GM19238 (cell line): ENCODE results near the gene FAAP24.
"Not testable (repeated sequence)": the region's sequence is repeated elsewhere in the genome, so short reads cannot be mapped to it uniquely, and the experiment has no call there.

Experiments
- DNase-seq: peaks from one replicate; pipeline ENCODE4 v3.0.0; 2011; ENCODE audit warnings: low spot score; ENCODE audit not compliant: insufficient read length

The FAAP24 gene

GRCh38 chr19:32971715-32972540, at the start of gene FAAP24, which contains the start of gene CEP89:
FAAP24 (plus strand) TSS chr19:32972242; CDS start chr19:32973197, 955 bp downstream.
CEP89 (minus strand) TSS chr19:32971958; CDS start chr19:32971874, 84 bp downstream.
- DNase-seq = peak; percentile 97

- DNase-seq = no peak
These were observed 47.8 kb upstream of the FAAP24 start for GRCh38 chr19:32924200-32924599.

- DNase-seq = no peak
These were observed 43.2 kb upstream of the FAAP24 start for GRCh38 chr19:32928806-32929205.

- DNase-seq = no peak
These were observed 41.5 kb upstream of the FAAP24 start for GRCh38 chr19:32930567-32930966.

- DNase-seq = no peak
These were observed 38.5 kb upstream of the FAAP24 start for GRCh38 chr19:32933571-32933970.

- no peak for DNase-seq
These were observed 36.4 kb upstream of the FAAP24 start for GRCh38 chr19:32935629-32936028.

DNA sequence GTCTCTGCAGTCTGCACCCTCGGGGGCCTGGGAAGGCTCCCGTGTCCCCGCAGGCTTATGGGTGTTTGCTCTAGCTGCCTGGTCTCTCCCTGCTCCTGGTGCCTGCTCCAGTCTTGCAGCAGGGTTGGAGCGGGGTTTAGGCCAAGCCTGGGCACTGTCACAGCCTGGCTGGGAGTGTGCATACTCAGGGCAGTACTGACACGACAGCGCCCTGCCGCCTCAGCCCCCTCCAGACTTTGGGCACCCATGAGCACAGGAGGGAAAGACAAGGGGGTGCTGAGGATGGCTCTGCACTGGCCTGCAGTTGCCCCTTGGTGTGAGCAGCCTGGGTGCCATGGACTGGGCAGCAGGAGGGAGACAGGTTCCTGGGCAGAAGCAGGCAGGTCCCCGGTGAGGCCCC, 36.0 kb upstream of the FAAP24 start:
- DNase-seq = no peak

GRCh38 chr19:32941273-32941672, 30.8 kb upstream of the FAAP24 start:
- not testable (repeated sequence) for DNase-seq

- DNase-seq = no peak
These were observed 26.8 kb upstream of the FAAP24 start for GRCh38 chr19:32945260-32945659.

DNA sequence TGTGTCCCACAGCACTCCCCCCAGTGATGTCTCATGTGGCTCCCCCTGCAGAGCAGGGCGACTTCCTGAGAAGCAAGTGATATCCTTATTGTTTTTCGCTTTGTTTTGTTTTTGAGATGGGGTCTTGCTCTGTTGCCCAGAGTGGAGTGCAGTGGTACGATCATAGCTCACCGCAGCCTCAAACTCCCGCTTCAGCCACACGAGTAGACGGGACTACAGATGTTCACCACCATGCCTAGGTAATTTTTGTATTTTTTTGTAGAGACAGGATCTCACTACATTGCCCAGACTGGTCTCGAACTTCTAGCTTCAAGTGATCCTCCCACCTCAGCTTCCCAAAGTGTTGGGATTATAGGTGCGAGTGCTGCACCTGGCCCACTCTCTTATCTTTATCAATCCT, 5.3 kb upstream of the FAAP24 start:
- no peak for DNase-seq

DNA sequence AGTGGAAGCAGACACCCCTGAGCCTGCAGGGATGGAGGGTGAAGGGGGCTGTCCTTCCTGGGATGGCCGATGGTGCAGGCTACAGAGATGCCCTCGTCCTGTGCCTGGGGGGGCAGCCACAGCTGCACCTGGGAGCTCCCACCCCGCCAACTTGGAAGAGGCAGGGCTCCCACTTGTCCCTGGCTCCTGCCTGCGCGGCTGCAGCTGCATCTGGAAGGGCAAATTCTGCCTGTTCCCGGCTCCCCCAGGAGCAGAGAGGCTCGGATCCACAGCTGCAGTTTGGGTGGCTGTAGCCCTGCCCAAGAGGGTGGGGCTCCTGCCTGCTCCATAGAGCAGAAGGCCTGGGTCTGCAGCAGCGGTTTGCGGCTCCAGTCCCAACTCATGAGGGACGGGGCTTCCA, 2.5 kb upstream of the FAAP24 start:
- no peak for DNase-seq

DNA sequence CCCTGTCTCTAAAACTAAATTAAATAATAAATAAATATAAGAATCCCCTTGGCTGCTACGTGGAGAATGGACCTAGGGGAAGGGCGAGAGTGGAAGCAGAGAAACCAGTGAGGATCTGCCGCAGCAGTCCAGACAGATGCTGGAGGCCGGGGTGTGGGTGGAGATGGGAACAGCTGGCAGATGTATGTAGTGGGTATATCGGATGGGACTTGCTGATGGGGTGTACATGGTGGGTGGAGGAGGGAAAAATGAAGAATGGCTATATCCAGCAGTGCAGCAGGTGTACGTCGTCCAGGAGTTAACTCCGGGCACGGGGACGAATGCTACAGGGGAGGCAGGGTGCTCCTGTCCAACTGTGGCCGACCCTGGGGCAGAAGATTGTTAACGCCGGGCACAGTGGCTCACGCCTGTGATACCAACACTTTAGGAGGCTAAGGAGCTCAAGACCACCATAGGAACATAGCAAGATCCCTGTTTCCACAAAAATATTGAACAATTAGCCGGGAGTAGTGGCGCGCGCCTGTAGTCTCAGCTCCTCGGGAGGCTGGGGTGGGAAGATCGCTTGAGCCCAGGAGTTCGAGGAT, 938 bp upstream of the FAAP24 start:
- no peak for DNase-seq

GRCh38 chr19:32976223-32976805, 4.3 kb downstream of the FAAP24 start:
- DNase-seq = peak; percentile 8

GRCh38 chr19:32977280-32977679, 5.2 kb downstream of the FAAP24 start:
- DNase-seq = no peak

DNA sequence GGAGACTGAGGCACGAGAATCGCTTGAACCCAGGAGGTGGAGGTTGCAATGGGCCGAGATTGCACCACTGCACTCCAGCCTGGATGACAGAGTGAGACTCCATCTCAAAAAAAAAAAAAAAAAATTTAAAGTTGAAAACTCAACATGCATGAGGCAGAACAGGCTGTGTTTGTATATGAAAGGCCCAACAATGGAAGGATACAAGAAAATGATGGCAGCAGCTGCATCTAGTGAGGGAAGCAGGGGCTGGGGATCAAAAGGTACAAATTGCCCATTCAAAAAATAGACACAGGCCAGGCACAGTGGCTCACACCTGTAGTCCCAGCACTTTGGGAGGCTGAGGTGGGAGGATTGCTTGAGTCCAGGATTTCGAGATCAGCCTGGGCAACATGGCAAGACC, 5.8 kb downstream of the FAAP24 start:
- DNase-seq = not testable (repeated sequence)

DNA sequence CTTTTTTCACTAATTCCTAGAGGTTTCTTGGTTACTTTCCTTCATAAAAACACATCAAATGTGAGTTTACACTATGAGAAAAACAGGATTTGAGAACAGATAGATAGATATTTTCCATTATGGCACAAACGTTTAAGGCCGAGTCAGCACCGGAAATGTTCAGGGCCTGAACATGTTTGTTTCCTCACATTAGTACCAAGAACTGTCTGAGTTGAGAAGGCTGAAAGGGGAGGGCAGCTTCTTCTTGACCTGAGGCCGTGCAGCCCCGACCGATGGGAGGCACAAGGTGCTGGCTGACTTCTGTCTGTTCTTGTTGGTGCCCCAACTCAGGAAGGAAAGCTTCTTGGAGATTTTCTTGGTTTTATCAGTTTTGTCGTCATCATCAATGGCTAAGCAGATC, 7.8 kb downstream of the FAAP24 start:
- DNase-seq = not testable (repeated sequence)

DNA sequence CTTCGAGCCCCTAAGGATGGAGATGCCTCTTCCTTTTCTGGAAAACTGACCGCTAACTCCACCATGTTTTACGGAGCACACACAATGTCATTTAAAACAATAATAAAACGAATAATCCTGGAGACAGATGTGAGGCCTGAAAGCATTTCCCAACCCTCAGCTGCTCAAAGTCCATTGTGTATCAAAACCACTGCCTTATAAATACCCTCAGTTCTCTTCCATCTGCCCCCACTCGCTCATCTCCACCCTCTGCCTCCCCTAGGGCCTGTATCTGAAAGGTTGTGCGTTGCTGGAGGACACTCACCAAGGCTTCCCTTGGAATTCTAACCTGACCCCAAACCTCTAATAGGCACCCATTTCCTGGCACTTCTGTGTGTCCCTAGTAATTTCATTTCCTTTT, 10.4 kb downstream of the FAAP24 start:
- DNase-seq = not testable (repeated sequence)

DNA sequence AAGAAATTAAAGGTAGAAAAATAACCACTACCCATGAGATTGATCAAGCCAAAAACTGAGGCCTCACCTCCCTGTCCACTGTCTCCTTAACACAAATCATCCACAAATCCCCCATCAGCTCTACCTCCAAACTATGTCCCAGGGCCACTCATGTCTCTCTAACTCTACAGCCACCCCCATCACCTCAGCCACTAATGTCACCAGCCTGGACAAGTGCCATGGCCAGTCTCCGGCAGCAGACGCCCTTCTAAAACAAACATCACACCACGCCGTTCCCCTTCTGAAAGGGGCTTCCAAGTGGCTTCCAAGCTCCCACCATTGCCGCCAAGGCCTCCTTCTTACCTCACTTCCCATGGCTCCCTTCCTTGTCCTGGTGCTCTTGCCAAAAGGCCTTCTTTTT, 16.2 kb downstream of the FAAP24 start:
- DNase-seq = not testable (repeated sequence)

- no peak for DNase-seq
These were observed 16.7 kb downstream of the FAAP24 start for GRCh38 chr19:32988724-32989123.

DNA sequence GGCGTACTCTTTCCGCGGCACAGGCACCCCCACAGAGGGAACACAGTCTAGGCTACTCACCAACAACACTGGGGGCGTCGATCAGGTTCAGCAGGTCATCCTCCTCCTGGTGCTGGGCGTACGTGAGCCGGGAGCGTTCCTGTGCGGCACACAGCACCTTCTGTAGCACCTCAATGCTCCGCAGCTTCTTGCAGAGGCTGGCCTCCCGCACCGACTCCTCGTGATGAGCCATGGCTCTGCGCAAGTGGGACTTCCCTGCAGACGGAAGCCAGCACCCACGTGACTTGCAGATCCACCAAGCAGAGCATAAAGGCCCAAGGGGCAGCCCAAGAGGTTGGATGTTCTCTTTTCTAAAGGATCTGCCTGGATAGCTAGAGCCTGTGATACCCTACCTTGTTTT, 23.9 kb downstream of the FAAP24 start:
- not testable (repeated sequence) for DNase-seq

- not testable (repeated sequence) for DNase-seq
These were observed 25.0 kb downstream of the FAAP24 start for GRCh38 chr19:32997061-32997464.

- no peak for DNase-seq
These were observed 25.8 kb downstream of the FAAP24 start for GRCh38 chr19:32997716-32998355.
